Loucy (cell line): ENCODE results near the gene PGLYRP3.

ENCODE experiments used
- H2AFZ ChIP-seq: fragments of 200-600 bp; sonication (generic); 2 replicates; pipeline ENCODE4 v1.6.0; 2016; ENCODE audit warnings: antibody characterized with exemption, mild to moderate bottlenecking, low read length, moderate library complexity
- H3F3A ChIP-seq: fragments of 200-600 bp; 2 replicates; pipeline ENCODE4 v1.6.0; 2016; ENCODE audit warnings: antibody characterized with exemption, low read depth, mild to moderate bottlenecking
- H3K27me3 ChIP-seq: fragments of 200-600 bp; sonication (generic); 2 replicates; pipeline ENCODE4 v1.6.1; 2014; ENCODE audit warnings: low read length, mild to moderate bottlenecking; ENCODE audit not compliant: insufficient read depth, poor library complexity, severe bottlenecking
- H3K36me3 ChIP-seq: fragments of 200-600 bp; sonication (generic); 2 replicates; pipeline ENCODE4 v1.6.1; 2016; ENCODE audit warnings: low read length; ENCODE audit not compliant: insufficient read depth
- H3K4me1 ChIP-seq: fragments of 200-600 bp; sonication (generic); 2 replicates; pipeline ENCODE4 v1.5.1; 2014; ENCODE audit warnings: low read length, mild to moderate bottlenecking; ENCODE audit not compliant: insufficient read depth, poor library complexity, severe bottlenecking
- H3K4me2 ChIP-seq: fragments of 200-600 bp; sonication (generic); 2 replicates; pipeline ENCODE4 v1.6.0; 2014; ENCODE audit warnings: antibody characterized with exemption, low read length, low read depth, mild to moderate bottlenecking; ENCODE audit not compliant: poor library complexity, severe bottlenecking
- H3K4me3 ChIP-seq: fragments of 200-600 bp; sonication (generic); 2 replicates; pipeline ENCODE4 v1.5.1; 2014; ENCODE audit warnings: low read length, mild to moderate bottlenecking, mixed read lengths; ENCODE audit not compliant: poor library complexity, severe bottlenecking
- H3K79me2 ChIP-seq: fragments of 200-600 bp; sonication (generic); 2 replicates; pipeline ENCODE4 v1.6.1; 2014; ENCODE audit warnings: low read length; ENCODE audit not compliant: insufficient read depth
- H3K9ac ChIP-seq: fragments of 200-600 bp; sonication (generic); 2 replicates; pipeline ENCODE4 v1.6.0; 2014; ENCODE audit warnings: mild to moderate bottlenecking, low read depth, low read length, moderate library complexity; ENCODE audit not compliant: poor library complexity, severe bottlenecking
- H3K9me2 ChIP-seq: fragments of 200-600 bp; sonication (generic); replicated peaks from 2 replicates; pipeline ENCODE4 v1.6.1; 2016; ENCODE audit warnings: low read depth, low read length, mixed read lengths
- H3K9me3 ChIP-seq: fragments of 200-600 bp; sonication (generic); 2 replicates; pipeline ENCODE4 v1.6.1; 2014; ENCODE audit warnings: mild to moderate bottlenecking, antibody characterized with exemption, low read length, low read depth; ENCODE audit not compliant: insufficient read depth
- H4K20me1 ChIP-seq: fragments of 200-600 bp; sonication (generic); 2 replicates; pipeline ENCODE4 v1.6.0; 2014; ENCODE audit warnings: antibody characterized with exemption, low read length, mild to moderate bottlenecking; ENCODE audit not compliant: insufficient read depth, poor library complexity, severe bottlenecking
- CTCF ChIP-seq: fragments of 200-600 bp; sonication (generic); conservative IDR thresholded peaks from 2 replicates; pipeline ENCODE4 v1.5.1; 2014; ENCODE audit warnings: mild to moderate bottlenecking, antibody characterized with exemption, low read length
- EZH2phosphoT487 ChIP-seq: fragments of 200-600 bp; IDR thresholded peaks from 2 replicates; pipeline ENCODE4 v1.6.1; 2018; ENCODE audit warnings: antibody characterized with exemption, mild to moderate bottlenecking, moderate library complexity, borderline replicate concordance

Gene PGLYRP3

DNA sequence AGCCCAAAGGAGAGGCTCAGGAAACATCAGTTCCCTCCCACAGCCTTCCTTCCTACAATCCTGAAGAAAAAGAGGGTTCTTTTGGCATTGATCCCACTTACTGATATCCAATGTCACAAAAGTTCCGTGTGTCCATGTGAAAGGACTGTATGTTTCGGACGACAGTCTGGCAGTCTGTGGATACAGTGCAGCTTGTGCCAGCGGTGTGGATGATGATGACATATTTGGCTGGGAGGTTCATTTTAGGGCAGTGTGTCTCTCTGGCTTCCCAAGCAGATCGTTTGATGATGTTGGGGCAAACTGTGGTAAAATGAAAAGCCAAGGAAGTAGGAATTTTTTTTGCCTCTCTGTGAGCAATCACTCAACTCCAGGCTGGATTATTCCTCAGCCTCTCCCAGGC lies 10.4 kb downstream of the PGLYRP3 start:
- H3K9ac ChIP-seq, result no peak overlapping the region
- H2AFZ ChIP-seq, result no peak overlapping the region
- H4K20me1 ChIP-seq, result no peaks in the 10 kb centered on the region
- H3K27me3 ChIP-seq, result no peaks in the 10 kb centered on the region
- H3K36me3 ChIP-seq, result no peaks in the 10 kb centered on the region
- peaks cover 3% of the 10 kb centered on the region for H3K4me1 ChIP-seq
- no peaks in the 10 kb centered on the region for H3F3A ChIP-seq
- no peak overlapping the region for H3K4me2 ChIP-seq
- no peak for TF ChIP-seq EZH2phosphoT487
- TF ChIP-seq CTCF, result no peak
- no peak overlapping the region for H3K4me3 ChIP-seq
- H3K79me2 ChIP-seq, result no peaks in the 10 kb centered on the region
- H3K9me3 ChIP-seq, result no peaks in the 10 kb centered on the region
- H3K9me2 ChIP-seq, result no peaks in the 10 kb centered on the region

DNA sequence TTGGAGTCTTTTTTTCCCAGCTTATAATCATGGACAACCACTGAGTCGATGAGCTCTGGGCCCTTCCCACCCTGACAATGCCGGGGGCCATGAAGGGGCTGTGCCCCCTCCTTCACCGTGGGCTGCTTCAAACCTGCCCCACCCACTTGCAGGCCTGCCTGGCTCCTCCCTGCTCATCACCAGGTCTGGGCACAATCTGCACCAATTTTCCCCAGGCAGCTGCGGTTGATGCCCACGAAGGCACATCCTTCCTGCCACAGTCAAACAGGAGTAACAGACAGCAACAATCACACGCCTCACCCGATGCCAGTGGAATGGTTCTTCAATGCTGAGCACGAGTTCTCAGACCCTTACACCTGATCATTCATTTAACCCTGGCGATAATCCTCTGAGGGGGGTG lies 18.9 kb downstream of the PGLYRP3 start:
- Histone ChIP-seq H3K4me1 (peaks cover 61% of the 10 kb centered on the region), H3K36me3 (no peaks in the 10 kb centered on the region), H3K9me2 (no peaks in the 10 kb centered on the region), H3K4me2 (peak overlapping the region; percentile 57), H4K20me1 (no peaks in the 10 kb centered on the region), H3F3A (no peaks in the 10 kb centered on the region), H3K4me3 (peak overlapping the region; percentile 29), H3K27me3 (no peaks in the 10 kb centered on the region), H3K79me2 (no peaks in the 10 kb centered on the region), H3K9me3 (no peaks in the 10 kb centered on the region), H2AFZ (peak overlapping the region; percentile 22), H3K9ac (peak overlapping the region; percentile 56)
- TF ChIP-seq EZH2phosphoT487 (no peak), CTCF (no peak)

DNA sequence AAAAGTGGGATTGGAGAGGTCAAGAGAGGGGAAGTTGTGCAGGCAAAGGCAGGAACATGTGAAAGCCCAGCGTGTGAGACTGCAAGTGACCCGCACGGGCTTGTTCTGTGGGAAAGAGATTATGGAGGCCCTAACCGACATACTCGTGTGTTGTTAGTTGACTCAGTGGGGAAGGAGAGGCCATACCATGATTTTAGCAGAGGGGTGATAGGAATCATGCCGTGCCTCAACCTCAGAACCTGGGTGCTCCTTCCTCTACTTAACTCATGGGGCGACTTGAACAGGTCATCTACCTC lies 19.3 kb downstream of the PGLYRP3 start:
- Histone ChIP-seq H3F3A (no peaks in the 10 kb centered on the region), H3K4me2 (peak overlapping the region; percentile 57), H3K4me1 (peaks cover 61% of the 10 kb centered on the region), H3K9me3 (no peaks in the 10 kb centered on the region), H3K27me3 (no peaks in the 10 kb centered on the region), H2AFZ (peak overlapping the region; percentile 22), H3K9ac (peak overlapping the region; percentile 53), H4K20me1 (no peaks in the 10 kb centered on the region), H3K4me3 (peak overlapping the region; percentile 25), H3K79me2 (no peaks in the 10 kb centered on the region), H3K9me2 (no peaks in the 10 kb centered on the region), H3K36me3 (no peaks in the 10 kb centered on the region)
- TF ChIP-seq EZH2phosphoT487, result no peak
- TF ChIP-seq CTCF, result no peak
